ENCODE measurements around the gene NFIX. TPM values are rescaled to one million over a fixed set of nuclear protein-coding genes. Genes with fewer than 3 reads are reported as not detected.

Gene NFIX
- total RNA-seq, 1 donor from 2014 or later = 8.4 TPM

DNA sequence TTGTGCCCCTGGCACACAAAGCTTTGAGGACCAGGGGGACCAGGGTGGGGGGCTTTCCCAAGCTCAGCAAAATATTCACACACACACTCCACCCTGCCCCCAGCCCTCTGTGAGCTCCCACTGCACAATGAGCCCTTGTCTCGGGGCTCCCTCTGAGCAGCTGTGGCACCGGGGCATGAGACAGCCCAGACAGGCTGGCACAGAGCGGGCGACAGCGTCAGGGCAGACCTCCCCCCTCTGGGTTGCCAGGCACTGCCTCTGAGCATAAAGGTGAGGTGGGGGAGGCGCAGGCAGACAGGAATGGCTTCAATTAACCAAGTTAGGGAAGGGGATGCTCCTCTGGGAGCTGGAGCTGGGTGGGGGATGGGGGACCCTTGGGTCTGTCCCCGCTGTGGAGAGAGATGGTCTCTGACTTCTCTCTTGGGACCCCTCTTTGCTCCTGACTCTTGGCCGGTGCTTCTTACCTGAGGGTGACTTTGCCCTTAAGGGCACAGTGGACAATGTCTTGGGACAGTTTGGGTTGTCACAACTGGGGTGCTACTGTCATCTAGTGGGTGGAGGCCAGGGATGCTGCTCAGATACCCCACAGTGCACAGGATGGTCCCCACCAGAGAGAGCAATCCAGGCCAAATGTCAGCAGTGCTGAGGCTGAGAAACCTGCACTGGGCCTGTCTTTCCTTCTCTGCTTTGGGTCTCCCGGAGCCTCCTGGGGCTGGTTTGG is 77.1 kb downstream of the NFIX start:
- Mint-ChIP-seq H3K36me3 (ENCODE audit: low read depth, unreplicated experiment) (peaks cover 17% of the 10 kb centered on the region), H3K4me1 (ENCODE audit: low read depth, unreplicated experiment) (no peaks in the 10 kb centered on the region), H3K27me3 (ENCODE audit: low read depth, unreplicated experiment) (peaks cover 86% of the 10 kb centered on the region), H3K27ac (ENCODE audit: unreplicated experiment) (no peak overlapping the region), H3K4me3 (ENCODE audit: unreplicated experiment) (no peak overlapping the region), H3K9me3 (ENCODE audit: unreplicated experiment) (no peaks in the 10 kb centered on the region)
- Histone ChIP-seq H3K9ac (ENCODE audit: low read length) (no peak overlapping the region), H2AFZ (ENCODE audit: low read depth, low read length) (no peak overlapping the region), H4K20me1 (ENCODE audit: insufficient read depth, low read length) (peaks cover 72% of the 10 kb centered on the region), H3K79me2 (ENCODE audit: insufficient read depth, low read length) (peaks cover 50% of the 10 kb centered on the region), H3K4me2 (ENCODE audit: low read length) (no peak overlapping the region), H3K4me3 (ENCODE audit: insufficient read depth, low read depth, low read length) (no peak overlapping the region), H3K27me3 (ENCODE audit: insufficient read depth, low read length) (no peaks in the 10 kb centered on the region), H3K27ac (ENCODE audit: low read depth, low read length) (no peak overlapping the region), H3K9me3 (ENCODE audit: insufficient read depth, low read depth, low read length) (no peaks in the 10 kb centered on the region), H3K36me3 (ENCODE audit: insufficient read depth, low read length) (peaks cover 2% of the 10 kb centered on the region), H3K4me1 (ENCODE audit: insufficient read depth, low read length) (peaks cover 12% of the 10 kb centered on the region)
- no peak for DNase-seq (ENCODE audit: low read depth)
- FAIRE-seq = no peak
- TF ChIP-seq, protein P1, sequence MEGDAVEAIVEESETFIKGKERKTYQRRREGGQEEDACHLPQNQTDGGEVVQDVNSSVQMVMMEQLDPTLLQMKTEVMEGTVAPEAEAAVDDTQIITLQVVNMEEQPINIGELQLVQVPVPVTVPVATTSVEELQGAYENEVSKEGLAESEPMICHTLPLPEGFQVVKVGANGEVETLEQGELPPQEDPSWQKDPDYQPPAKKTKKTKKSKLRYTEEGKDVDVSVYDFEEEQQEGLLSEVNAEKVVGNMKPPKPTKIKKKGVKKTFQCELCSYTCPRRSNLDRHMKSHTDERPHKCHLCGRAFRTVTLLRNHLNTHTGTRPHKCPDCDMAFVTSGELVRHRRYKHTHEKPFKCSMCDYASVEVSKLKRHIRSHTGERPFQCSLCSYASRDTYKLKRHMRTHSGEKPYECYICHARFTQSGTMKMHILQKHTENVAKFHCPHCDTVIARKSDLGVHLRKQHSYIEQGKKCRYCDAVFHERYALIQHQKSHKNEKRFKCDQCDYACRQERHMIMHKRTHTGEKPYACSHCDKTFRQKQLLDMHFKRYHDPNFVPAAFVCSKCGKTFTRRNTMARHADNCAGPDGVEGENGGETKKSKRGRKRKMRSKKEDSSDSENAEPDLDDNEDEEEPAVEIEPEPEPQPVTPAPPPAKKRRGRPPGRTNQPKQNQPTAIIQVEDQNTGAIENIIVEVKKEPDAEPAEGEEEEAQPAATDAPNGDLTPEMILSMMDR (IDR thresholded peaks at IDR 0.05; ENCODE audit: insufficient read depth, low read depth, low read length) = no peak
- no peak for TF ChIP-seq EZH2 (IDR thresholded peaks at IDR 0.05; ENCODE audit: insufficient read depth, low read length)

DNA sequence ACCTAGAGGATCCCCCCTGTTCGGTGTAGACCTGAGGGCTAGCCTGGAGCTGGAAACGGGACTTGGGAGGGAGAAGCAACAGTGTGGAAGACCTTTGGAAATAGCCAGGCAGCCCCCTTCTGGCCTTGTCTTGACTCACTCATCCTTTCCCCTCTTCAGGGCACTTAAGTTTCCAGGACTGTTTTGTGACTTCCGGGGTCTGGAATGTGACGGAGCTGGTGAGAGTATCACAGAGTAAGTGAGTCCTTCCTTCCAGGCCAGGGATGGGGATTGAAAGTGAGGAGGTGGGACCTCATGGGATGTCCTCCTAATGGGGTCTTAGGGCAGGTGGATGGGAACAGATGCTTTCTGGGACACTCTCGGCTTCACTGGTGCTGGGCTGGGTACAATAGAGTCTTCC is 78.0 kb downstream of the NFIX start:
- peaks cover 68% of the 10 kb centered on the region for H4K20me1 ChIP-seq (ENCODE audit: insufficient read depth, low read length)
- peaks cover 43% of the 10 kb centered on the region for H3K79me2 ChIP-seq (ENCODE audit: insufficient read depth, low read length)
- H3K9ac ChIP-seq (ENCODE audit: low read length) = no peak overlapping the region
- TF ChIP-seq, protein P1 (IDR thresholded peaks at IDR 0.05; ENCODE audit: insufficient read depth, low read depth, low read length) = no peak
- TF ChIP-seq EZH2 (IDR thresholded peaks at IDR 0.05; ENCODE audit: insufficient read depth, low read length) = no peak
- H2AFZ ChIP-seq (ENCODE audit: low read depth, low read length) = no peak overlapping the region
- Mint-ChIP-seq H3K9me3 (ENCODE audit: unreplicated experiment) (no peaks in the 10 kb centered on the region), H3K27me3 (ENCODE audit: low read depth, unreplicated experiment) (peaks cover 85% of the 10 kb centered on the region), H3K4me3 (ENCODE audit: unreplicated experiment) (no peak overlapping the region), H3K4me1 (ENCODE audit: low read depth, unreplicated experiment) (no peaks in the 10 kb centered on the region), H3K36me3 (ENCODE audit: low read depth, unreplicated experiment) (peaks cover 17% of the 10 kb centered on the region), H3K27ac (ENCODE audit: unreplicated experiment) (no peak overlapping the region)
- peaks cover 2% of the 10 kb centered on the region for H3K36me3 ChIP-seq (ENCODE audit: insufficient read depth, low read length)
- H3K27ac ChIP-seq (ENCODE audit: low read depth, low read length) = no peak overlapping the region
- FAIRE-seq = no peak
- H3K4me1 ChIP-seq (ENCODE audit: insufficient read depth, low read length) = peaks cover 12% of the 10 kb centered on the region
- H3K27me3 ChIP-seq (ENCODE audit: insufficient read depth, low read length) = no peaks in the 10 kb centered on the region
- no peak overlapping the region for H3K4me2 ChIP-seq (ENCODE audit: low read length)
- H3K4me3 ChIP-seq (ENCODE audit: insufficient read depth, low read depth, low read length) = no peak overlapping the region
- H3K9me3 ChIP-seq (ENCODE audit: insufficient read depth, low read depth, low read length) = no peaks in the 10 kb centered on the region
- no peak for DNase-seq (ENCODE audit: low read depth)

DNA sequence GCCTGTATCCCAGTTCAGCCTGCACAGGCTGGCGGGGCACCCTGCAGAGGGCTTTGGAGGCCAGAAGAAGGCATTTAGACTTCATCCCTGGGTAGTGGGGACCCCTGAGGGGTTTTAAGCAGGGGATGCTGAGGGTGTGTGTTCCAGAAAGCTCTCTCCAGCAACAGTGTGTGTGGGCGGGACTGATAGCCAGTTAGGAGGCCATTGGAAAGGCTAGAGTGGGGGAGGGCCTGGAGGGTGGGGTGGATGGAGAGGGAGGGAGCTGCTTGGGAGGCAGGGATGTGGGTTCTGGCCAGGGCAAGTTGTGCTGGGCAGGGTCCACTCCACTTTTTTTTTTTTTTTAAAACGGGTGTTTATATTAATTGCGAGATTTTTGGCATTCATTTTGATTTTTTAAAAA is 79.1 kb downstream of the NFIX start:
- H4K20me1 ChIP-seq (ENCODE audit: insufficient read depth, low read length) = peaks cover 64% of the 10 kb centered on the region
- no peaks in the 10 kb centered on the region for H3K9me3 Mint-ChIP-seq (ENCODE audit: unreplicated experiment)
- H3K36me3 ChIP-seq (ENCODE audit: insufficient read depth, low read length) = peaks cover 2% of the 10 kb centered on the region
- no peak overlapping the region for H2AFZ ChIP-seq (ENCODE audit: low read depth, low read length)
- peaks cover 1% of the 10 kb centered on the region for H3K4me1 Mint-ChIP-seq (ENCODE audit: low read depth, unreplicated experiment)
- DNase-seq (ENCODE audit: low read depth) (no peak), FAIRE-seq (no peak)
- no peak overlapping the region for H3K4me2 ChIP-seq (ENCODE audit: low read length)
- H3K4me3 ChIP-seq (ENCODE audit: insufficient read depth, low read depth, low read length) = no peak overlapping the region
- TF ChIP-seq EZH2 (IDR thresholded peaks at IDR 0.05; ENCODE audit: insufficient read depth, low read length) = no peak
- TF ChIP-seq, protein P1 (IDR thresholded peaks at IDR 0.05; ENCODE audit: insufficient read depth, low read depth, low read length) = no peak
- no peak overlapping the region for H3K4me3 Mint-ChIP-seq (ENCODE audit: unreplicated experiment)
- peaks cover 80% of the 10 kb centered on the region for H3K27me3 Mint-ChIP-seq (ENCODE audit: low read depth, unreplicated experiment)
- no peak overlapping the region for H3K27ac ChIP-seq (ENCODE audit: low read depth, low read length)
- no peaks in the 10 kb centered on the region for H3K9me3 ChIP-seq (ENCODE audit: insufficient read depth, low read depth, low read length)
- H3K79me2 ChIP-seq (ENCODE audit: insufficient read depth, low read length) = peaks cover 32% of the 10 kb centered on the region
- H3K4me1 ChIP-seq (ENCODE audit: insufficient read depth, low read length) = peaks cover 15% of the 10 kb centered on the region
- no peak overlapping the region for H3K9ac ChIP-seq (ENCODE audit: low read length)
- H3K27ac Mint-ChIP-seq (ENCODE audit: unreplicated experiment) = no peak overlapping the region
- peaks cover 17% of the 10 kb centered on the region for H3K36me3 Mint-ChIP-seq (ENCODE audit: low read depth, unreplicated experiment)
- H3K27me3 ChIP-seq (ENCODE audit: insufficient read depth, low read length) = no peaks in the 10 kb centered on the region

Measured in astrocyte (in vitro differentiated cells and primary cell).